GM18498 (cell line): ENCODE measurements around the gene SLC29A1.
A peak's percentile ranks its signal among the peaks of the same experiment; 100 is the strongest.
"Not testable (repeated sequence)": the region's sequence is repeated elsewhere in the genome, so short reads cannot be mapped to it uniquely, and the experiment has no call there.

ENCODE experiments used
- ATAC-seq: cut with Tn5 transposase; IDR thresholded peaks from one replicate; pipeline ENCODE4 v1.9.1; 2021; ENCODE audit warnings: mild to moderate bottlenecking, moderate library complexity; ENCODE audit not compliant: unreplicated experiment

Gene SLC29A1

GRCh38 chr6:44193307-44193910, 30.0 kb upstream of the SLC29A1 start:
- ATAC-seq = no peak

- ATAC-seq = no peak
These were observed 29.1 kb upstream of the SLC29A1 start for GRCh38 chr6:44194326-44194725.

- not testable (repeated sequence) for ATAC-seq
These were observed 27.0 kb upstream of the SLC29A1 start for GRCh38 chr6:44196351-44196750.

DNA sequence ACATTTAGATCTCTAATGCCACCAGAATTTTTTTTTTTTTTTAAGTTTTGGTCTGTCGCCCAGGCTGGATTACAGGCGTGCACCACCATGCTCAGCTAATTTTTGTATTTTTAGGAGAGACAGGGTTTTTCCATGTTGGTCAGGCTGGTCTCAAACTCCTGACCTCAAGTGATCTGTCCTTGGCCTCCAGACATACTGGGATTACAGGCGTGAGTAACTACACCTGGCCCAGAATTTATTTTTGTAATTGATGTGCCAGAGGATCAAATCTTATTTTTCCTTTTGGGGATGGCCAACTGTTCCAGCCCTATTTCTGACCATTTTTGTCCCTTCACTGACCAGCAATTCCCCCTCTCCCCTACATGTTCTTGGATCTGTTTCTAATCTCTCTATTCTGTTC, 24.7 kb upstream of the SLC29A1 start:
- ATAC-seq = no peak

DNA sequence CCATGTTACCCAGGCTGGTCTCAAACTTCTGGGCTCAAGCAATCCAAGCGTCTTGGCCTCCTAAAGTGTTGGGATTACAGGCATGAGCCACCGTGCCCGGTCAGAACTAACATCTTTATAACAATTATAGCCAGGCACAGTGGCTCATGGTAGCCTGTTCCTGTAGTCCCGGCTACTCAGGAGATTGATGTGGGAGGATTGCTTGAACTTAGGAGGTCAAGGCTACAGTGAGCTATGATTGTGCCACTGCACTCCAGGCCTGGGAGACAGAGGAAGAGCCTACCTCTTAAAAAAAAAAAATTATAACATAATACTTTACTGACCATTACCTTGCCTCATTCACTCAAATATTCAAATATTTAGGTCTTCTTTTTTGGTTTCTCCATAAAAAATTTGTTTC, 23.5 kb upstream of the SLC29A1 start:
- no peak for ATAC-seq

GRCh38 chr6:44201200-44201599, 22.2 kb upstream of the SLC29A1 start:
- ATAC-seq = no peak

GRCh38 chr6:44201638-44202303, 21.6 kb upstream of the SLC29A1 start:
- ATAC-seq = no peak

DNA sequence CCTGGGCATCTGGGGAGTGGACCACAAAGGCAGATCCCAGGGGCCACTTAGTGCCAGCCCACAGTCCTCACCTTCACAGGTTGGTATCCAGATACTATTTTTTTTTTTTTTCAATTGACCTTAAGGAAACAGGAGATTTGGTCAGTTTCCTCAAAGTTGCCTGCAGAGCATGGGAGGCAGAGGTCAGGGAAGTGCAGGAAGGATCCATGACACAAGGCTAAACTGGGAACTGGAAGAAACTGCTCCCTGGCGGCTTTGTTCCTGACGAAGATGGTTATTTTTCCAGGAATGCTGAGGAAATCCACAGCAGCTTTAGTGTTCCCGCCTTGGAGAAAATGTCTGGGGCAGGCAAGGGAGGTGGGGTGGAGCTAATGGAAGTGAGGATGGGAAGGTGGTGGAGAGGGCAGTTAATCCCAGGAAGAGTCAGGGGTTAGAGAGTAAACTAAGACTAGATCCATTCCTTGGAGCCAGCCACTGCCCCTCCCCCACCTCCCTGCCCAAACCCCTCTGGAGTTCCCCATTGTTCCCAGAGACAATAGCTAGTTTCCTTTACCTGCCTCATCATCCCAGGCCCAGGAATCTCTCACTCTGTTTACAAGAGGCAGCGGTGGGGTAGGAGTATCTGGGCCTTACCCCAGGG, 20.9 kb upstream of the SLC29A1 start:
- ATAC-seq = no peak

DNA sequence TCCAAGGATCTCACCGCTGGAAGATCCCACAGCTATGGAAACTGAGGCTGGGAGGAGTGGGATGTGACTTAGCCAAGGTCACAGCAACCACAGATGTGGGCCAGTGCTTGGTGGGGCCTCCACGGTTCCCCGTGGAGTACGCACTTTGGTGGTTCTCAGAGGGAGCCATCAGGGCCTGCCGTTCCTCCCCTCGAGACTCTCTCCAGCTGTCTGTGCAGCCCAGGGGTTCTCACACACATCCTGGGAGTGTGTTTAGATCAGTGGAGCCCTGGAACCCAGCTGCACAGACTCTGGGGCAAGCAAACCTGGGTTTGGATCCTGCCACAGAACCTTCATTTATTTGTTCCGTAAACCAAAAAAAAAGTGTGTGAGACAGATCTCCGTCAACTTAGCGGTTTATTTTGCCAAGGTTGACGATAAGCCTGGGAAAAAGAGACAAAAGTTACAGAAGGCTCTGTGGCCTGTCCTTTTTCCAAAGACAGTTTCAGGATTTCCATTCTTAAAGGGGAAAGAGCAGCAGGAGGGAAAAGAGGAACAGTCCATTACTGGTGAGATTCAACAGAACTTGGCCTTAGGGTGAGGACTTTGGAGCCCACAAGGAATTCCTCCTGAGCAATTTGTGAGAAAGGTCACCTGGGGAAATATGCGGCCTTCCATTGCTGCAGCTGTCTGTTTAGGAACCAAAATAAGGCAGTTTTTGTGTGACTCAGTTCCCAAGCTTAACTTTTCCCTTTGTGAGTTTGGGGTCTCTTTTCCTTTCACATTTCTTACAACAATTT, 20.2 kb upstream of the SLC29A1 start:
- no peak for ATAC-seq

DNA sequence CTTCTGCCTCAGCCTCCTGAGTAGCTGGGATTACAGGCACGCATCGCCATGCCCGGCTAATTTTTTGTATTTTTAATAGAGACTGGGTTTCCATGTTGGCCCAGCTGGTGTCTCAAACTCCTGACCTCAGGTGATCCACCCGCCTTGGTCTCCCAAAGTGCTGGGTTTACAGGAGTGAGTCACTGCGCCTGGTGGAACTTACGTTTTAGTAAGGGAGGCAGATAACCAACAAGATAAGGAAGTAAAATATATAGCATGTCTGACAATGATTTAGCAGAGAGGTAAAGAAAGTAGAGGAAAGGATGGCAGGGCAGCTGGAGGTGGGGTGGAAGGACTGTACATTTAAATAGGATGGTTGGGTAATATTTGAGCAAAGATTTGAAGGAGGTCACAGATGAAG, 19.4 kb upstream of the SLC29A1 start:
- no peak for ATAC-seq

- no peak for ATAC-seq
These were observed 15.4 kb upstream of the SLC29A1 start for GRCh38 chr6:44207966-44208365.

- no peak for ATAC-seq
These were observed 12.1 kb upstream of the SLC29A1 start for GRCh38 chr6:44211284-44211683.

- ATAC-seq = no peak
These were observed 9.1 kb upstream of the SLC29A1 start for GRCh38 chr6:44214307-44214706.

DNA sequence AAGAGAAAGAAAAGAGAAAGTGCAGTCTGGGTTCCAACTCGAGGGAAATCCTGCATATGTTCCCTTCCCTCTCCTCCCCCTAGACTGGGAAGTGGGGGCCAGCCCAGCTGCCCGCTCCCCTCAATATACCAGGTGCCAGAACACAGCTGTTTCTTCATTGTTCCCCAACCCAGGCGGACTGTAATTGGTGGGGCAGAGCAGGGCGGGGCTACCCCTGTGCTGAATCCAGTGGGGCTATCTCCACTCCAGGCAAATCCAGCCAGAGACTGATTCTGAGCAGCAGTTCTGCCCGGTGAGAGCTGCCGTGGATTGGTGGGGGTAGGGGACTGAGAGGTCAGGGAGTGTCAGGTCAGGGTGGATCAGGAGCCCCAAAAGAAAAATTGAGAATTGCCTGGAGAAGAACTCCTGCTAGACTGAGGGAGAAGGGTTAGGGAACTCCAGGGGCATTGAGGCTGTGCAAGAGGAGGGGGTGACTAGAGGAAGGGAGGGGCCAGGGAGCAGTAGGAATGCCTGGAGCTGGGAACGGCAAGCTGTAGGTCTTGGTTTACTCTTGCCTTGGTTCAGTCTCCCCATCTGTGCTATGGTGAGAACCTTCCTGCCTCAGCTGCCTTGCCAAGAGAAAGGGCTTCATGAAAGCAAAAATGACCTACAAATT, 6.6 kb upstream of the SLC29A1 start, which contains the start of gene MYMX:
Gene MYMX, plus strand, starts transcription at position 250 of the 655 bp plus-strand sequence. CDS start 546 bp downstream, outside the sequence.
- no peak for ATAC-seq

GRCh38 chr6:44217332-44218143, 5.9 kb upstream of the SLC29A1 start:
- no peak for ATAC-seq

DNA sequence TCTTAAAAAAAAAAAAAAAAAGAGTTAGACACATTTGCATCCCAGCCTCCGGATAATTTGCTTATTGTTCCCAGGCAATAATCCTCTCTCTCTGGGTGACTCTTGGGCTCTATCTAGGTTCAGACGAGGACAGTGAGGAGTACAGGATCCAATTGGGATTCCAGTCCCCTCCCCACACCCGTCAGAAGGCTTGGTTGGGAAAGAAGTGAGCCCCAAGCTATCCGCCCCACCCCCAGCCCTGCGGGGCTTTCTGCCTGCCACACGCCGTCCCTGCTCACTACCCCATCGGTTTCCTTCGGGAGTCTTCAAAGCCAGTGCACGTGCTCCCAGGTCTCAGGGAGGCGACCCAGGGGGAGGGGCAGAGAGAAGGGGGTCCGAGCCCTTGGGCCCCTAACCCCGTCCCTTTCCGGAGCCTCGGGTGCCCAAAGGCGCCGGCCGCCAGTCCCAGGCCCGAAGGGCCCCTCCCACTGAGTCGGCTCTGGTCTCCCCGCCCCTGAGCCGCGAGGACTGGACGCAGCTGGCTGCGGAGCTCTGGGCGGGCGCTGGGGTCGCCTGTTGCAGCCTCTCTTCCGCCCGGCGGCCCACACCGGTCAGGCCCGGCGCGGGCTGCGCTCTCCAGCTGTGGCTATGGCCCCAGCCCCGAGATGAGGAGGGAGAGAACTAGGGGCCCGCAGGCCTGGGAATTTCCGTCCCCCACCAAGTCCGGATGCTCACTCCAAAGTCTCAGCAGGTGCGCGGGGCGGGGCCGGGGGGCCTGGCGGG, 4.2 kb upstream of the SLC29A1 start:
- peak; percentile 67 for ATAC-seq

GRCh38 chr6:44219815-44220784, 3.3 kb upstream of the SLC29A1 start:
- no peak for ATAC-seq

DNA sequence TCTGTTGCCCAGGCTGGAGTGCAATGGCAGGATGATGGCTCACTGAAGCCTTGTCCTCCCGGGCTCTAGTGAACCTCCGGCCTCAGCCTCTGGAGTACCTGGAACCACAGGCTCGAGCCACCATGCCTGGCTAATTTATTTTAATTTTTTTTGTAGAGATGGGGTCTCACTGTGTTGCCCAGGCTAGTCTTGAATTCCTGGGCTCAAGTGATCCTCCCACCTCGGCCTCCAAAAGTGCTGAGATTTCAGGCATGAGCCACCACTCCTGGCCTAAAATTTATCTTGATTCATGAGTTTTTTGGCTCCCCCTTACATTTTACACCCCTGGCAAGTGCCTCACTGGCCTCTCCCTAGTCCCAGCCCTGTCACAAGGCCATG, 2.5 kb upstream of the SLC29A1 start:
- ATAC-seq = no peak
